Spleen (tissue), 3 donors: Measurements from ENCODE around the gene DDX24.

Experiments
- POLR2A ChIP-seq, 3 donors: fragments of 450-650 bp; IDR thresholded peaks; one replicate each; pipeline ENCODE4 v1.5.1; 2017; ENCODE audit warnings: antibody characterized with exemption in 3 of 3, mild to moderate bottlenecking in 1 of 3
- POLR2AphosphoS5 ChIP-seq, 3 donors: sonication (generic); formaldehyde crosslinking; IDR thresholded peaks; one replicate each; pipeline ENCODE4 v1.5.1; 2017; ENCODE audit warnings: antibody characterized with exemption in 3 of 3

DNA sequence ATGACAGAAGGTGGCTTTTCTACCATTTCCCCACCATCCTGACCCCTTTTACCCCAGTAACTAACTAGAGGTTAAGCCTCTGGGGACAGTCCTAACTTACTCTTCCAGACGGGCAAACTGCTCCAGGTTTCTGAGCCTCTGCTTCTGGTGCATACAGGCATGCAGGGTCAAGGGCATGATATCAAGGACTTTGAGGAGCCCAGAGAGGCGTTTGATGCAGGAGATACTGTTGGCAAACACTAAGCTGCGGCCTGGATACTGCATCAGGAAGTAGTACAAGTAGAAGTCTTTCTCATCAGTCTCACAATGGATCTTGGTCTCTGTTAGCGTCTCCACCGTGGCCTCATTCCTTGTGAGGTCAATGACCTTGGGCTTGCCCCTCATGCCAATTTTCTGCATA lies 21.0 kb downstream of the DDX24 start:
- TF ChIP-seq POLR2AphosphoS5 (IDR thresholded peaks at IDR 0.05) (no peak), POLR2A (IDR thresholded peaks at IDR 0.05) (no peak)
